ENCODE results near the gene SDK1. TPM values are rescaled to one million over a fixed set of nuclear protein-coding genes. Genes with fewer than 3 reads are reported as not detected.

Gene SDK1
- total and polyA plus RNA-seq, 12 donors = 1.0 to 5.3 (median 3.2) TPM

- no peak for ATAC-seq
- intact Hi-C loops (cut with DNase I) = no loop called here
- 76 to 77% methylated on average over 15 of the region's 15 CpGs for WGBS, 2 donors
Observed at GRCh38 chr7:4196121-4196819, 895.2 kb downstream of the SDK1 start.

GRCh38 chr7:4198301-4198700 is 897.2 kb downstream of the SDK1 start:
- no peak for DNase-seq
- intact Hi-C loops (cut with DNase I) = no loop called here
- no peaks in the 10 kb centered on the region for H3K27me3 ChIP-seq

More at GRCh38 chr7:4196121-4196819, 895.2 kb downstream of the SDK1 start:
- Histone ChIP-seq H3K9me3 (peaks cover 0 to 11% (median 0%) of the 10 kb centered on the region in 11 donors), H3K27me3 (no peaks in the 10 kb centered on the region), H3K27ac (no peak overlapping the region), H3K4me1 (no peaks in the 10 kb centered on the region), H3K4me3 (no peak overlapping the region), H3K36me3 (no peaks in the 10 kb centered on the region)
- DNase-seq = no peak
- no peak for TF ChIP-seq CTCF (IDR thresholded peaks at IDR 0.05)

GRCh38 chr7:4200546-4201094 is 899.6 kb downstream of the SDK1 start:
- TF ChIP-seq CTCF (IDR thresholded peaks at IDR 0.05) = no peak
- peaks cover 0 to 11% (median 0%) of the 10 kb centered on the region in 11 donors for H3K9me3 ChIP-seq
- peaks cover 0 to 3% (median 0%) of the 10 kb centered on the region in 7 donors for H3K27me3 ChIP-seq
- H3K4me1 ChIP-seq = no peaks in the 10 kb centered on the region
- ATAC-seq (no peak), DNase-seq (no peak)
- intact Hi-C loops (cut with DNase I) = loop anchor here in 1 of 10 donors (10.0 kb wide), 1 partner anchor 1306 kb away; no protein-coding TSS in a partner anchor
- no peak overlapping the region for H3K4me3 ChIP-seq
- H3K36me3 ChIP-seq = no peaks in the 10 kb centered on the region
- H3K27ac ChIP-seq = no peak overlapping the region
- WGBS, 2 donors = 83 to 92% methylated on average over 2 of the region's 2 CpGs

More at GRCh38 chr7:4198301-4198700, 897.2 kb downstream of the SDK1 start:
- no peak overlapping the region for H3K4me3 ChIP-seq
- WGBS, 2 donors = 81 to 84% methylated on average over 6 of the region's 6 CpGs
- no peak overlapping the region for H3K27ac ChIP-seq
- peaks cover 0 to 11% (median 0%) of the 10 kb centered on the region in 11 donors for H3K9me3 ChIP-seq
- ATAC-seq = no peak
- TF ChIP-seq CTCF (IDR thresholded peaks at IDR 0.05) = no peak
- H3K4me1 ChIP-seq = no peaks in the 10 kb centered on the region
- no peaks in the 10 kb centered on the region for H3K36me3 ChIP-seq

- no peaks in the 10 kb centered on the region for H3K36me3 ChIP-seq
- no peak for ATAC-seq
- TF ChIP-seq CTCF (IDR thresholded peaks at IDR 0.05) = no peak
- 92 to 95% methylated on average over 6 of the region's 6 CpGs for WGBS, 2 donors
- no peak overlapping the region for H3K27ac ChIP-seq
- H3K27me3 ChIP-seq = peaks cover 0 to 3% (median 0%) of the 10 kb centered on the region in 7 donors
- peaks cover 0 to 11% (median 0%) of the 10 kb centered on the region in 11 donors for H3K9me3 ChIP-seq
- no peak overlapping the region for H3K4me3 ChIP-seq
- intact Hi-C loops (cut with DNase I) = loop anchor here in 1 of 10 donors (10.0 kb wide), 1 partner anchor 1307 kb away; no protein-coding TSS in a partner anchor
- no peak for DNase-seq
- no peaks in the 10 kb centered on the region for H3K4me1 ChIP-seq
Observed at GRCh38 chr7:4201566-4201965, 900.5 kb downstream of the SDK1 start.

All from heart right ventricle (tissue), 16 donors.